Psoas muscle (tissue), 8 donors: Measurements from ENCODE around the gene FOXP1. TPM values are rescaled to one million over a fixed set of nuclear protein-coding genes. Genes with fewer than 3 reads are reported as not detected.

Experiments
- ATAC-seq, 4 donors: fragments of 200-7000 bp; cut with Tn5 transposase; one replicate each; pipeline ENCODE4 v1.9.1; 2020; ENCODE audit warnings: moderate library complexity in 3 of 4, mild to moderate bottlenecking in 2 of 4
- DNase-seq, 2 donors: peaks; one replicate each; pipeline ENCODE4 v3.0.0-alpha.2; 2020
- H3K27ac ChIP-seq: fragments of 200-600 bp; one replicate; pipeline ENCODE4 v1.8.0; 2022
- H3K27me3 ChIP-seq, 3 donors: fragments of 200-600 bp in 1 of 3; one replicate each; pipeline versions ENCODE4 v1.6.1 to v1.8.0; 2013 to 2022; ENCODE audit warnings: low read length in 2 of 3, mild to moderate bottlenecking in 2 of 3, moderate library complexity in 1 of 3; ENCODE audit not compliant: insufficient read depth in 3 of 3
- H3K36me3 ChIP-seq, 2 donors: fragments of 200-600 bp in 1 of 2; one replicate each; pipeline versions ENCODE4 v1.6.1 to v1.8.0; 2013 to 2022; ENCODE audit warnings: low read depth in 1 of 2, mild to moderate bottlenecking in 1 of 2, moderate library complexity in 1 of 2; ENCODE audit not compliant: insufficient read depth in 1 of 2
- H3K4me1 ChIP-seq: fragments of 200-600 bp; one replicate; pipeline ENCODE4 v1.8.0; 2022
- H3K4me3 ChIP-seq: fragments of 200-600 bp; one replicate; pipeline ENCODE4 v1.8.0; 2022; ENCODE audit warnings: mild to moderate bottlenecking
- H3K9me3 ChIP-seq: fragments of 200-600 bp; one replicate; pipeline ENCODE4 v1.8.0; 2022
- CTCF ChIP-seq: fragments of 200-600 bp; IDR thresholded peaks from one replicate; pipeline ENCODE4 v1.8.0; 2022; ENCODE audit warnings: antibody characterized with exemption
- WGBS, 3 donors: extraction: QIAGEN DNeasy Blood & Tissue Kit; methylation state at CpG; one replicate each; pipeline versions ENCODE4 v1.1.6 to v1.1.7; 2013; 5-methylcytosine and 5-hydroxymethylcytosine counted together
- intact Hi-C, 2 donors: fragments of 100-400 bp; cut with DNase I; formaldehyde crosslinking; loops; one replicate each; pipeline versions ENCODE4 v1.11.0 to v1.14.2; 2022
- polyA plus RNA-seq, 3 donors: library from polyadenylated mRNA; stranded (reverse); fragments of 200-250 nt; gene quantifications; one replicate each; pipeline ENCODE4 v1.2.3, GENCODE V29; 2013
- total RNA-seq, 4 donors: library from RNA; stranded (reverse); fragmentation: NEBNext Ultra II Directional in 2 of 4; extraction: Animal tissue kit (Norgen Biotek cat#: 25700) in 2 of 4; gene quantifications; one replicate each; pipeline versions ENCODE4 v1.2.1 to v1.2.4, GENCODE V29; 2021 to 2023
- donor health status: healthy with polysubstance abuse.
- donor health status: DM: no; HTN: no; CAD: no; lungs with moderate emphysema.
- donor health status: Bipolar disorder and iron deficiency.
- donor health status: healthy.
- donor health status: DM: yes; HTN: yes; CAD: no.
- donor health status: DM: no; HTN: no; CAD: no.
- donor health status: DM: no; HTN: no; CAD: no.
- donor health status: DM: yes; HTN: yes; CAD: no.

FOXP1 gene
- total and polyA plus RNA-seq, 7 donors, result 2.6 to 26.4 (median 15.4) TPM

GRCh38 chr3:71087143-71088018 is 496.1 kb downstream of the FOXP1 start:
- H3K4me3 ChIP-seq, result no peak overlapping the region
- no peaks in the 10 kb centered on the region for H3K36me3 ChIP-seq
- intact Hi-C loops, result no loop called here
- DNase-seq (no peak), ATAC-seq (no peak)
- H3K27ac ChIP-seq, result no peak overlapping the region
- 91 to 95% (median 92%) methylated on average over 9 of the region's 9 CpGs for WGBS, 3 donors
- H3K9me3 ChIP-seq, result no peaks in the 10 kb centered on the region
- no peak for TF ChIP-seq CTCF
- H3K27me3 ChIP-seq, result no peaks in the 10 kb centered on the region
- no peaks in the 10 kb centered on the region for H3K4me1 ChIP-seq

GRCh38 chr3:71086777-71087142 is 496.8 kb downstream of the FOXP1 start:
- 93 to 95% (median 94%) methylated on average over 4 of the region's 4 CpGs for WGBS, 3 donors
- TF ChIP-seq CTCF, result no peak
- no peaks in the 10 kb centered on the region for H3K36me3 ChIP-seq
- H3K27ac ChIP-seq, result no peak overlapping the region
- no peaks in the 10 kb centered on the region for H3K9me3 ChIP-seq
- no peaks in the 10 kb centered on the region for H3K4me1 ChIP-seq
- intact Hi-C loops, result no loop called here
- H3K27me3 ChIP-seq, result no peaks in the 10 kb centered on the region
- no peak for ATAC-seq
- H3K4me3 ChIP-seq, result no peak overlapping the region
- DNase-seq, result no peak

- no peak for ATAC-seq
- intact Hi-C loops, result no loop called here
- Histone ChIP-seq H3K4me3 (no peak overlapping the region), H3K27ac (no peak overlapping the region), H3K4me1 (peaks cover 2% of the 10 kb centered on the region), H3K9me3 (no peaks in the 10 kb centered on the region), H3K27me3 (no peaks in the 10 kb centered on the region), H3K36me3 (no peaks in the 10 kb centered on the region)
- no peak for TF ChIP-seq CTCF
- WGBS, 3 donors, result 85 to 95% (median 94%) methylated on average over 3 of the region's 3 CpGs
- DNase-seq, result no peak
Measured at GRCh38 chr3:71083726-71084131, 499.8 kb downstream of the FOXP1 start.

- intact Hi-C loops, result no loop called here
- peaks cover 2% of the 10 kb centered on the region for H3K4me1 ChIP-seq
- 92 to 95% (median 93%) methylated on average over 5 of the region's 5 CpGs for WGBS, 3 donors
Measured at GRCh38 chr3:71082833-71083232, 500.7 kb downstream of the FOXP1 start.

More at GRCh38 chr3:71082833-71083232, 500.7 kb downstream of the FOXP1 start:
- no peak for TF ChIP-seq CTCF
- H3K36me3 ChIP-seq, result no peaks in the 10 kb centered on the region
- DNase-seq (no peak), ATAC-seq (no peak)
- H3K27me3 ChIP-seq, result no peaks in the 10 kb centered on the region
- H3K4me3 ChIP-seq, result no peak overlapping the region
- no peaks in the 10 kb centered on the region for H3K9me3 ChIP-seq
- no peak overlapping the region for H3K27ac ChIP-seq
